ENCODE data around the gene TXNRD1.

TXNRD1 gene

DNA sequence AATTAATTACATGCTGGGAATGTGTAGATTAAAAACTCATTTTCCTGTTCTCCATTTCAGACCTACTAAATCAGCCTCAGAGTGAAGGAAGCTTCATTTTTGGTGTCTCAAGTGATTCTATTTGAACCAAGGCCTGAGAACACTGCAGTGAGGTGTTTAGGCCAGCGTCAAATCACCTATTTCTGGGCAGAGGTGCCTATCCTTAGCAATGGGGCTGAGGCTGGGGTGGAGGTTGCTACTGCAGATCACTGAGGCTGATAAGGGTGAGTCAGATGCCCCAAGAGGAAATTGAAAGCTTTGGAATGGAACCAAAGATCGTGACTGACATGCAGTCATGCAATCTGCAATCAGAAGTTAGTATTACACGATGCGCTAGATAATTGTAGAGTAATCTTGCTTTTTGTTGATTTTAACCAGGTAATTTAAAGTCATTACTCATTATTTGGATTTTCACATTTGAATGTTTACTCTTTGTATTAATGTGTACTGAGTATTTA is 4.4 kb downstream of the TXNRD1 start:
- H3K4me3 ChIP-seq (replicated peaks; ENCODE audit: insufficient read depth, low read length) = no peak overlapping the region
- TF ChIP-seq POLR2AphosphoS5 (IDR thresholded peaks at IDR 0.05; ENCODE audit: low read depth) (no peak), GABPA (IDR thresholded peaks at IDR 0.05; ENCODE audit: low read depth) (no peak), SPI1 (IDR thresholded peaks at IDR 0.05; ENCODE audit: borderline replicate concordance, low read depth) (no peak), REST (IDR thresholded peaks at IDR 0.05; ENCODE audit: insufficient replicate concordance, low read depth) (no peak)
- TF ChIP-seq, protein P1, sequence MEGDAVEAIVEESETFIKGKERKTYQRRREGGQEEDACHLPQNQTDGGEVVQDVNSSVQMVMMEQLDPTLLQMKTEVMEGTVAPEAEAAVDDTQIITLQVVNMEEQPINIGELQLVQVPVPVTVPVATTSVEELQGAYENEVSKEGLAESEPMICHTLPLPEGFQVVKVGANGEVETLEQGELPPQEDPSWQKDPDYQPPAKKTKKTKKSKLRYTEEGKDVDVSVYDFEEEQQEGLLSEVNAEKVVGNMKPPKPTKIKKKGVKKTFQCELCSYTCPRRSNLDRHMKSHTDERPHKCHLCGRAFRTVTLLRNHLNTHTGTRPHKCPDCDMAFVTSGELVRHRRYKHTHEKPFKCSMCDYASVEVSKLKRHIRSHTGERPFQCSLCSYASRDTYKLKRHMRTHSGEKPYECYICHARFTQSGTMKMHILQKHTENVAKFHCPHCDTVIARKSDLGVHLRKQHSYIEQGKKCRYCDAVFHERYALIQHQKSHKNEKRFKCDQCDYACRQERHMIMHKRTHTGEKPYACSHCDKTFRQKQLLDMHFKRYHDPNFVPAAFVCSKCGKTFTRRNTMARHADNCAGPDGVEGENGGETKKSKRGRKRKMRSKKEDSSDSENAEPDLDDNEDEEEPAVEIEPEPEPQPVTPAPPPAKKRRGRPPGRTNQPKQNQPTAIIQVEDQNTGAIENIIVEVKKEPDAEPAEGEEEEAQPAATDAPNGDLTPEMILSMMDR (IDR thresholded peaks at IDR 0.05; ENCODE audit: insufficient read depth, low read length) = no peak
- no peaks in the 10 kb centered on the region for H3K27me3 ChIP-seq (ENCODE audit: insufficient read depth, poor library complexity, severe bottlenecking)
- H3K27ac ChIP-seq (replicated peaks) = peak overlapping the region; percentile 31; the same call in 1 of the 2 replicates
- peak; percentile 40 to 68 for DNase-seq (ENCODE audit: low read depth in 1 of 2, low spot score in 1 of 2)

DNA sequence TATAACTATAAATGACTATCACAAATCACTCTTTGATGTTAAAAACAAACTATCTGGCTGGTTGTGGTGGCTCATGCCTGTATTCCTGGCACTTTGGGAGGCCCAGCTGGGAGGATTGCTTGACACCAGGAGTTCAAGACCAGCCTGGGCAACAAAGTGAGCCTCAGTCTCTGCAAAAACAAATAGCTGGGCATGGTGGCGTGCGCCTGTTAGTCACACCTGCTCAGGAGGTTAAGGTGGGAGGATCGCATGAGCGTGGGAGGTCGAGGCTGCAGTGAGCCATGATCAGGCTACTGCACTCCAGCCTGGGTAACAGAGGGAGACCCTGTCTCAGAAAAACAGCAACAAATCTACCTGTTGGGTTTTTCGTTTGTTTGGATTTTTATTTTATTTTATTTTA is 5.4 kb downstream of the TXNRD1 start:
- TF ChIP-seq, protein P1 (IDR thresholded peaks at IDR 0.05; ENCODE audit: insufficient read depth, low read length) = no peak
- TF ChIP-seq REST (IDR thresholded peaks at IDR 0.05; ENCODE audit: insufficient replicate concordance, low read depth) (no peak), GABPA (IDR thresholded peaks at IDR 0.05; ENCODE audit: low read depth) (no peak), SPI1 (IDR thresholded peaks at IDR 0.05; ENCODE audit: borderline replicate concordance, low read depth) (no peak), POLR2AphosphoS5 (IDR thresholded peaks at IDR 0.05; ENCODE audit: low read depth) (no peak)
- Histone ChIP-seq H3K4me3 (replicated peaks; ENCODE audit: insufficient read depth, low read length) (no peak overlapping the region), H3K27me3 (ENCODE audit: insufficient read depth, poor library complexity, severe bottlenecking) (no peaks in the 10 kb centered on the region), H3K27ac (replicated peaks) (no peak overlapping the region)
- DNase-seq (ENCODE audit: low read depth in 1 of 2, low spot score in 1 of 2) = no peak

- no peak overlapping the region for H3K27ac ChIP-seq (replicated peaks)
- no peak overlapping the region for H3K4me3 ChIP-seq (replicated peaks; ENCODE audit: insufficient read depth, low read length)
These were observed 7.4 kb downstream of the TXNRD1 start for GRCh38 chr12:104222976-104223375.

More at GRCh38 chr12:104222976-104223375, 7.4 kb downstream of the TXNRD1 start:
- TF ChIP-seq POLR2AphosphoS5 (IDR thresholded peaks at IDR 0.05; ENCODE audit: low read depth) (no peak), REST (IDR thresholded peaks at IDR 0.05; ENCODE audit: insufficient replicate concordance, low read depth) (no peak), GABPA (IDR thresholded peaks at IDR 0.05; ENCODE audit: low read depth) (no peak), SPI1 (IDR thresholded peaks at IDR 0.05; ENCODE audit: borderline replicate concordance, low read depth) (no peak)
- TF ChIP-seq, protein P1 (IDR thresholded peaks at IDR 0.05; ENCODE audit: insufficient read depth, low read length) = no peak
- H3K27me3 ChIP-seq (ENCODE audit: insufficient read depth, poor library complexity, severe bottlenecking) = no peaks in the 10 kb centered on the region
- no peak for DNase-seq (ENCODE audit: low read depth in 1 of 2, low spot score in 1 of 2)

Data from HL-60 (cell line).